Astrocyte (in vitro differentiated cells and primary cell): ENCODE measurements around the gene PRAC1. TPM values are rescaled to one million over a fixed set of nuclear protein-coding genes. Genes with fewer than 3 reads are reported as not detected.

Experiments used
- DNase-seq: peaks from one replicate; pipeline ENCODE4 v3.0.0-alpha.2; 2010; ENCODE audit warnings: low read depth
- FAIRE-seq: peaks from 2 replicates; lab custom pipeline; 2011; peaks lifted over from hg19 to GRCh38; lab: Jason Lieb, UNC
- H2AFZ ChIP-seq: 2 replicates; pipeline ENCODE4 v1.6.0; 2012; ENCODE audit warnings: low read depth, low read length, inconsistent platforms
- H3K27ac ChIP-seq: 2 replicates; pipeline ENCODE4 v1.5.1; 2011; ENCODE audit warnings: low read depth, low read length, inconsistent platforms
- H3K27me3 ChIP-seq: 2 replicates; pipeline ENCODE4 v1.6.0; 2011; ENCODE audit warnings: low read length, inconsistent platforms; ENCODE audit not compliant: insufficient read depth
- H3K36me3 ChIP-seq: 2 replicates; pipeline ENCODE4 v1.5.1; 2011; ENCODE audit warnings: low read length, inconsistent platforms; ENCODE audit not compliant: insufficient read depth
- H3K4me1 ChIP-seq: 2 replicates; pipeline ENCODE4 v1.5.1; 2011; ENCODE audit warnings: low read length, inconsistent platforms; ENCODE audit not compliant: insufficient read depth
- H3K4me2 ChIP-seq: 2 replicates; pipeline ENCODE4 v1.6.0; 2012; ENCODE audit warnings: low read length, inconsistent platforms
- H3K4me3 ChIP-seq: 2 replicates; pipeline ENCODE4 v1.5.1; 2011; ENCODE audit warnings: low read depth, mild to moderate bottlenecking, low read length, inconsistent platforms; ENCODE audit not compliant: insufficient read depth
- H3K79me2 ChIP-seq: 2 replicates; pipeline ENCODE4 v1.6.0; 2012; ENCODE audit warnings: mild to moderate bottlenecking, low read length, inconsistent platforms; ENCODE audit not compliant: insufficient read depth
- H3K9ac ChIP-seq: 2 replicates; pipeline ENCODE4 v1.6.0; 2012; ENCODE audit warnings: mild to moderate bottlenecking, low read length, inconsistent platforms
- H3K9me3 ChIP-seq: 2 replicates; pipeline ENCODE4 v1.5.1; 2012; ENCODE audit warnings: low read depth, mild to moderate bottlenecking, low read length, inconsistent platforms; ENCODE audit not compliant: insufficient read depth
- H4K20me1 ChIP-seq: 2 replicates; pipeline ENCODE4 v1.6.0; 2012; ENCODE audit warnings: low read length, inconsistent platforms; ENCODE audit not compliant: insufficient read depth
- H3K27ac Mint-ChIP-seq: one replicate; pipeline ENCODE4 v1.8.0; 2021; ENCODE audit warnings: mild to moderate bottlenecking, mixed read lengths; ENCODE audit not compliant: unreplicated experiment
- H3K27me3 Mint-ChIP-seq: one replicate; pipeline ENCODE4 v1.8.0; 2021; ENCODE audit warnings: low read depth, mixed read lengths; ENCODE audit not compliant: unreplicated experiment
- H3K36me3 Mint-ChIP-seq: one replicate; pipeline ENCODE4 v1.8.0; 2021; ENCODE audit warnings: low read depth, mixed read lengths; ENCODE audit not compliant: unreplicated experiment
- H3K4me1 Mint-ChIP-seq: one replicate; pipeline ENCODE4 v1.8.0; 2021; ENCODE audit warnings: low read depth, mixed read lengths; ENCODE audit not compliant: unreplicated experiment
- H3K4me3 Mint-ChIP-seq: one replicate; pipeline ENCODE4 v1.8.0; 2021; ENCODE audit warnings: mild to moderate bottlenecking, moderate library complexity, mixed read lengths; ENCODE audit not compliant: unreplicated experiment
- H3K9me3 Mint-ChIP-seq: one replicate; pipeline ENCODE4 v1.8.0; 2021; ENCODE audit warnings: mild to moderate bottlenecking, mixed read lengths; ENCODE audit not compliant: unreplicated experiment
- EZH2 ChIP-seq: IDR thresholded peaks from 2 replicates; pipeline ENCODE4 v1.6.1; 2012; ENCODE audit warnings: mild to moderate bottlenecking, low read length, inconsistent platforms; ENCODE audit not compliant: insufficient read depth
- total RNA-seq: library from RNA; stranded (reverse); gene quantifications from 2 replicates; pipeline ENCODE4 v1.2.1, GENCODE V29; 2021
- TF ChIP-seq, protein P1 (sequence below): IDR thresholded peaks from 2 replicates; pipeline ENCODE4 v1.5.1; 2011; ENCODE audit warnings: low read depth, mild to moderate bottlenecking, inconsistent platforms, low read length, moderate library complexity; ENCODE audit not compliant: insufficient read depth

PRAC1 gene
- total RNA-seq, 1 donor from 2014 or later, result not detected

GRCh38 chr17:48752399-48753288 is 30.3 kb upstream of the PRAC1 start:
- peaks cover 3% of the 10 kb centered on the region for H3K4me1 Mint-ChIP-seq
- no peak overlapping the region for H3K9ac ChIP-seq
- no peak overlapping the region for H3K4me2 ChIP-seq
- H3K27me3 Mint-ChIP-seq, result peaks cover 90% of the 10 kb centered on the region
- peaks cover 10% of the 10 kb centered on the region for H4K20me1 ChIP-seq
- peaks cover 10% of the 10 kb centered on the region for H3K9me3 Mint-ChIP-seq
- no peaks in the 10 kb centered on the region for H3K79me2 ChIP-seq
- no peak overlapping the region for H3K27ac Mint-ChIP-seq
- H2AFZ ChIP-seq, result no peak overlapping the region
- H3K4me3 ChIP-seq, result no peak overlapping the region
- H3K4me1 ChIP-seq, result peaks cover 4% of the 10 kb centered on the region
- H3K36me3 Mint-ChIP-seq, result peaks cover 5% of the 10 kb centered on the region
- no peak overlapping the region for H3K4me3 Mint-ChIP-seq
- H3K9me3 ChIP-seq, result peaks cover 8% of the 10 kb centered on the region
- no peak for FAIRE-seq
- no peak overlapping the region for H3K27ac ChIP-seq
- no peaks in the 10 kb centered on the region for H3K36me3 ChIP-seq
- TF ChIP-seq, protein P1, sequence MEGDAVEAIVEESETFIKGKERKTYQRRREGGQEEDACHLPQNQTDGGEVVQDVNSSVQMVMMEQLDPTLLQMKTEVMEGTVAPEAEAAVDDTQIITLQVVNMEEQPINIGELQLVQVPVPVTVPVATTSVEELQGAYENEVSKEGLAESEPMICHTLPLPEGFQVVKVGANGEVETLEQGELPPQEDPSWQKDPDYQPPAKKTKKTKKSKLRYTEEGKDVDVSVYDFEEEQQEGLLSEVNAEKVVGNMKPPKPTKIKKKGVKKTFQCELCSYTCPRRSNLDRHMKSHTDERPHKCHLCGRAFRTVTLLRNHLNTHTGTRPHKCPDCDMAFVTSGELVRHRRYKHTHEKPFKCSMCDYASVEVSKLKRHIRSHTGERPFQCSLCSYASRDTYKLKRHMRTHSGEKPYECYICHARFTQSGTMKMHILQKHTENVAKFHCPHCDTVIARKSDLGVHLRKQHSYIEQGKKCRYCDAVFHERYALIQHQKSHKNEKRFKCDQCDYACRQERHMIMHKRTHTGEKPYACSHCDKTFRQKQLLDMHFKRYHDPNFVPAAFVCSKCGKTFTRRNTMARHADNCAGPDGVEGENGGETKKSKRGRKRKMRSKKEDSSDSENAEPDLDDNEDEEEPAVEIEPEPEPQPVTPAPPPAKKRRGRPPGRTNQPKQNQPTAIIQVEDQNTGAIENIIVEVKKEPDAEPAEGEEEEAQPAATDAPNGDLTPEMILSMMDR, result no peak
- TF ChIP-seq EZH2, result peak; percentile 90
- peaks cover 99% of the 10 kb centered on the region for H3K27me3 ChIP-seq
- DNase-seq, result no peak

DNA sequence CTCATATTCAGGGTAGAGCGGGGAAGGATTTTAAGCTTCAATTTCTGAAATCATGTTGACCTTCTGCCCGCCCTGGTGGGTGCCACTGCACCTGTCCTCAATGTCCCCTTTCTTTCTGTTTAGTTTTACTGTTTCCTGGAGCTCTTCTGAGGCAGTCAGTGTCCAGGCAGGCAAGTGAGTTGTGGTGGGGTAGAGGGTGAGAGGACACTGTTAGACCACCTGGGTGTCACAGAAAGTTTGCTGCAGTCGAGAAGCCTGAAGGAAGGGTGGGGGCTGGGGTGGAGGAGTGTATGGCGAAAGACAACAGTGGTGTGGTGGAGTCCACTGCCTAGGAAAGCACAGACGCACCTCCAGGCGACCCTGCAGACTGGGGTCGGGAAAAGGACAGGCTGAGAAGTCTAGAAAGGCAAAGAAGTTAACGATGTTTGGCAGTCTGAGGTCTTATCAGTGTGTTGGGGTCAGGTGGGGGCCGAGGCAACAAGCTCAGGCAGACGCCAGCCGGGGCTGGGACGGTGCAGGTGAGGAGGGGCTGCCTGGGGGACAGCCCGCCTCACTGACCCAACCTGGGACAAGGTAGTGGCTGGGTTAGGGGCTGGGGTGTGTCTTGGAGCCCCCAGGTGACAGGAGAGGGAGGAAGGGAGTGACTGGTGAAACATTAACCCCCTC is 29.5 kb upstream of the PRAC1 start:
- no peaks in the 10 kb centered on the region for H3K36me3 ChIP-seq
- H3K27me3 ChIP-seq, result peaks cover 99% of the 10 kb centered on the region
- H3K4me3 ChIP-seq, result no peak overlapping the region
- H3K9ac ChIP-seq, result no peak overlapping the region
- H3K79me2 ChIP-seq, result no peaks in the 10 kb centered on the region
- peaks cover 3% of the 10 kb centered on the region for H3K4me1 Mint-ChIP-seq
- FAIRE-seq, result no peak
- TF ChIP-seq EZH2, result no peak
- H3K27me3 Mint-ChIP-seq, result peaks cover 91% of the 10 kb centered on the region
- H3K4me1 ChIP-seq, result peaks cover 4% of the 10 kb centered on the region
- no peak overlapping the region for H3K4me2 ChIP-seq
- no peak overlapping the region for H3K27ac ChIP-seq
- H3K4me3 Mint-ChIP-seq, result no peak overlapping the region
- peaks cover 8% of the 10 kb centered on the region for H3K9me3 ChIP-seq
- H3K36me3 Mint-ChIP-seq, result peaks cover 4% of the 10 kb centered on the region
- H3K27ac Mint-ChIP-seq, result no peak overlapping the region
- no peak overlapping the region for H2AFZ ChIP-seq
- peaks cover 10% of the 10 kb centered on the region for H3K9me3 Mint-ChIP-seq
- DNase-seq, result no peak
- peaks cover 10% of the 10 kb centered on the region for H4K20me1 ChIP-seq

DNA sequence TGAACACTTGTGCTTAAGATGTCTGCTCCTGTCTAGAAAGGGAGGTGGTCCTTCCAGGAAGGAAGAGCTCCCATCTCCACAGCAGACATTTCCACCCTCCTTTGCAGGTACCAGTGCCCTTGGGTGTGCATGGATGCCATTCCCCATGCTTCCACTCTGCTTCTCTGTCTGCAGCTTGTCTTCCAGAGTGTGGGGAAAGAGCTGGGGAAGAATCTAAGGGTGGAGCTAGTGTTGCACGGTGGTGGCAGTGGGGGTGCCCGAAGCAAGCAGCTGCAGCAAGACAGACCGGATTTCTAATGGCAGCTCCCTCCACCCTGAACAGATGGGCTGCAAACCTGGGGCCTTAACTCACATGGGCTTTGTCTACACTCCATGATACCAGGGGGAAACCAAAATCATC is 28.9 kb upstream of the PRAC1 start:
- Mint-ChIP-seq H3K27ac (no peak overlapping the region), H3K36me3 (peaks cover 4% of the 10 kb centered on the region), H3K4me3 (no peak overlapping the region), H3K27me3 (peaks cover 93% of the 10 kb centered on the region), H3K4me1 (peaks cover 3% of the 10 kb centered on the region), H3K9me3 (peaks cover 10% of the 10 kb centered on the region)
- peaks cover 100% of the 10 kb centered on the region for H3K27me3 ChIP-seq
- H3K36me3 ChIP-seq, result no peaks in the 10 kb centered on the region
- H3K27ac ChIP-seq, result no peak overlapping the region
- FAIRE-seq, result no peak
- no peak overlapping the region for H3K4me3 ChIP-seq
- no peak overlapping the region for H3K9ac ChIP-seq
- DNase-seq, result no peak
- H3K79me2 ChIP-seq, result no peaks in the 10 kb centered on the region
- H3K4me1 ChIP-seq, result peaks cover 4% of the 10 kb centered on the region
- H3K4me2 ChIP-seq, result no peak overlapping the region
- no peak overlapping the region for H2AFZ ChIP-seq
- peak; percentile 3 for TF ChIP-seq EZH2
- TF ChIP-seq, protein P1, result no peak
- H3K9me3 ChIP-seq, result peaks cover 8% of the 10 kb centered on the region
- H4K20me1 ChIP-seq, result peaks cover 10% of the 10 kb centered on the region
